Lower lobe of right lung (tissue), 2 donors: ENCODE data around the gene FXYD6. TPM values are rescaled to one million over a fixed set of nuclear protein-coding genes. Genes with fewer than 3 reads are reported as not detected.

Experiments
- ATAC-seq, 2 donors: fragments of 200-7000 bp; cut with Tn5 transposase; one replicate each; pipeline ENCODE4 v1.9.1; 2020 to 2022; ENCODE audit warnings: mild to moderate bottlenecking in 2 of 2, moderate library complexity in 2 of 2
- DNase-seq: peaks from one replicate; pipeline ENCODE4 v3.0.0-alpha.2; 2020
- H3K27ac ChIP-seq: fragments of 200-600 bp; one replicate; pipeline ENCODE4 v1.8.0; 2022
- H3K27me3 ChIP-seq: fragments of 200-600 bp; one replicate; pipeline ENCODE4 v1.8.0; 2022; ENCODE audit warnings: low read depth
- H3K36me3 ChIP-seq: fragments of 200-600 bp; one replicate; pipeline ENCODE4 v1.8.0; 2022; ENCODE audit warnings: mild to moderate bottlenecking
- H3K4me1 ChIP-seq: fragments of 200-600 bp; one replicate; pipeline ENCODE4 v1.8.0; 2022
- H3K4me3 ChIP-seq: fragments of 200-600 bp; one replicate; pipeline ENCODE4 v1.8.0; 2022; ENCODE audit warnings: mild to moderate bottlenecking
- H3K9me3 ChIP-seq: fragments of 200-600 bp; one replicate; pipeline ENCODE4 v1.8.0; 2022
- CTCF ChIP-seq: fragments of 200-600 bp; IDR thresholded peaks from one replicate; pipeline ENCODE4 v1.8.0; 2022; ENCODE audit warnings: antibody characterized with exemption, mild to moderate bottlenecking
- intact Hi-C: fragments of 100-400 bp; cut with DNase I; formaldehyde crosslinking; loops from one replicate; pipeline ENCODE4 v1.11.0; 2022
- total RNA-seq: library from RNA; stranded (reverse); fragmentation: NEBNext Ultra II Directional; extraction: Animal tissue kit (Norgen Biotek cat#: 25700); gene quantifications from one replicate; pipeline ENCODE4 v1.2.1, GENCODE V29; 2021
- donor health status: DM: no; HTN: yes; CAD: no; lungs with severe emphysema.

Gene FXYD6
- total RNA-seq, 1 donor from 2014 or later: 61.2 TPM

- no peak for ATAC-seq
- intact Hi-C loops: no loop called here
Measured at GRCh38 chr11:117918366-117919255, 42.2 kb upstream of the FXYD6 start.

GRCh38 chr11:117917591-117918151 is 41.2 kb upstream of the FXYD6 start:
- Histone ChIP-seq H3K9me3 (no peaks in the 10 kb centered on the region), H3K27ac (no peak overlapping the region), H3K36me3 (no peaks in the 10 kb centered on the region), H3K4me1 (no peaks in the 10 kb centered on the region), H3K27me3 (no peaks in the 10 kb centered on the region), H3K4me3 (no peak overlapping the region)
- ATAC-seq: no peak
- intact Hi-C loops: no loop called here
- no peak for TF ChIP-seq CTCF
- DNase-seq: no peak

More at GRCh38 chr11:117918366-117919255, 42.2 kb upstream of the FXYD6 start:
- H3K27me3 ChIP-seq: no peaks in the 10 kb centered on the region
- TF ChIP-seq CTCF: no peak
- DNase-seq: no peak
- no peaks in the 10 kb centered on the region for H3K4me1 ChIP-seq
- no peaks in the 10 kb centered on the region for H3K36me3 ChIP-seq
- H3K9me3 ChIP-seq: no peaks in the 10 kb centered on the region
- no peak overlapping the region for H3K4me3 ChIP-seq
- no peak overlapping the region for H3K27ac ChIP-seq

- Histone ChIP-seq H3K27me3 (no peaks in the 10 kb centered on the region), H3K27ac (no peak overlapping the region), H3K4me1 (no peaks in the 10 kb centered on the region), H3K36me3 (no peaks in the 10 kb centered on the region), H3K4me3 (no peak overlapping the region), H3K9me3 (no peaks in the 10 kb centered on the region)
- intact Hi-C loops: no loop called here
- TF ChIP-seq CTCF: no peak
- ATAC-seq (no peak), DNase-seq (no peak)
Measured at GRCh38 chr11:117916956-117917355, 40.5 kb upstream of the FXYD6 start.

GRCh38 chr11:117915672-117916235 is 39.3 kb upstream of the FXYD6 start:
- DNase-seq: no peak
- no peak overlapping the region for H3K27ac ChIP-seq
- no peaks in the 10 kb centered on the region for H3K4me1 ChIP-seq
- H3K4me3 ChIP-seq: no peak overlapping the region
- no peaks in the 10 kb centered on the region for H3K27me3 ChIP-seq
- no peaks in the 10 kb centered on the region for H3K36me3 ChIP-seq
- ATAC-seq: no peak
- intact Hi-C loops: no loop called here
- TF ChIP-seq CTCF: no peak
- no peaks in the 10 kb centered on the region for H3K9me3 ChIP-seq

- TF ChIP-seq CTCF: no peak
- DNase-seq (no peak), ATAC-seq (no peak)
- Histone ChIP-seq H3K36me3 (no peaks in the 10 kb centered on the region), H3K27ac (no peak overlapping the region), H3K4me3 (no peak overlapping the region), H3K4me1 (no peaks in the 10 kb centered on the region), H3K9me3 (no peaks in the 10 kb centered on the region), H3K27me3 (no peaks in the 10 kb centered on the region)
- intact Hi-C loops: no loop called here
Measured at GRCh38 chr11:117914991-117915618, 38.6 kb upstream of the FXYD6 start.
